Stimulated activated memory B cell treated with anti-CD40 and anti-IgM and Interleukin-4, amounts not matched to agents 10 μg/mL and 1 μg/mL and 100 μg/mL, for 72 hours (primary cell): ENCODE measurements around the gene VSNL1.

ENCODE experiments used
- ATAC-seq: fragments of 150-1000 bp; cut with Tn5 transposase; 2 replicates; pipeline ENCODE4 v1.10.0; 2021
- H3K27ac Mint-ChIP-seq: one replicate; pipeline ENCODE4 v1.8.0; 2022; ENCODE audit warnings: mild to moderate bottlenecking, mixed read lengths
- H3K27me3 Mint-ChIP-seq: one replicate; pipeline ENCODE4 v1.8.0; 2022; ENCODE audit warnings: mixed read lengths
- H3K36me3 Mint-ChIP-seq: one replicate; pipeline ENCODE4 v1.8.0; 2022; ENCODE audit warnings: mixed read lengths
- H3K4me1 Mint-ChIP-seq: one replicate; pipeline ENCODE4 v1.8.0; 2022; ENCODE audit warnings: mixed read lengths
- H3K4me3 Mint-ChIP-seq: one replicate; pipeline ENCODE4 v1.8.0; 2022; ENCODE audit warnings: mild to moderate bottlenecking, moderate library complexity, mixed read lengths
- H3K9me3 Mint-ChIP-seq: one replicate; pipeline ENCODE4 v1.8.0; 2022; ENCODE audit warnings: mixed read lengths

VSNL1 gene

GRCh38 chr2:17538022-17538843 is 2.3 kb upstream of the VSNL1 start:
- Mint-ChIP-seq H3K27ac (no peak overlapping the region), H3K27me3 (peaks cover 84% of the 10 kb centered on the region), H3K4me3 (peak overlapping the region; percentile 52), H3K9me3 (no peaks in the 10 kb centered on the region), H3K36me3 (no peaks in the 10 kb centered on the region), H3K4me1 (peaks cover 26% of the 10 kb centered on the region)
- ATAC-seq, result no peak

DNA sequence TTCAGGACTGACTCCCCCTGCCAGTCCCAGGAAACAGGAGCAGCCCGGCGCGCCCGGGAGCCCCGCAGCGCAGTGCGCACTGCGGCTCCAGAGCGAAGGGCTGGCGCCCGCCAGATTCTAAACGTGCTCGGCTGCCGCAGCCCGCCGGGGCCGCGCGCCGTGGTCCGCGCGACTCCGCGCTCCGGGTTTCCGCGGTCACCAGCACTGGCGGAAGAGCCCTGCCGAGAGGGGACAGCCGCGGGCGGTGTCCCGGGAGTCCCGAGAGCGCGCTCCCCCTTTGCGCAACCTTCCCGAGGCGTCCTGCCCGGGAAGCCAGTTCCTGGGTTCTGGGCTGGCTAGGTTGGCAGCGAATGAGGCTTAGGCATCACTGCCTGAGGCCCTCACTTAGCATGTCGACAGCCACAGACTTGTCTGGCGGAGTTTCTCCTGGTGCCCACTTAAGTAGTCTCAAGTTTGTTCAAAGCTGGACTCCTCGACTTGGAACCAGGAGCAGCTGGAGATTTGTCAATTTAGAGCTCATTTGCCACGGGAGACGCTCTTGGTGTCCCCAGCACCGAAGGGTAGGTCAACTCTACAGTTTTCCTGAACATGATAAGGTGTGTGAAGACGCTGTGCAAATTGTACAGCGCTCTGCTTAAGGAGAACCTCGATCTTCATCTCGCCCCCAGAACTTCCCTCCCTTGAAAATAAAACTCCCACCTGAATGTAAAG is 1.5 kb upstream of the VSNL1 start:
- ATAC-seq, result no peak
- Mint-ChIP-seq H3K27me3 (peaks cover 87% of the 10 kb centered on the region), H3K27ac (no peak overlapping the region), H3K36me3 (no peaks in the 10 kb centered on the region), H3K4me1 (peaks cover 26% of the 10 kb centered on the region), H3K9me3 (no peaks in the 10 kb centered on the region), H3K4me3 (peak overlapping the region; percentile 36)

DNA sequence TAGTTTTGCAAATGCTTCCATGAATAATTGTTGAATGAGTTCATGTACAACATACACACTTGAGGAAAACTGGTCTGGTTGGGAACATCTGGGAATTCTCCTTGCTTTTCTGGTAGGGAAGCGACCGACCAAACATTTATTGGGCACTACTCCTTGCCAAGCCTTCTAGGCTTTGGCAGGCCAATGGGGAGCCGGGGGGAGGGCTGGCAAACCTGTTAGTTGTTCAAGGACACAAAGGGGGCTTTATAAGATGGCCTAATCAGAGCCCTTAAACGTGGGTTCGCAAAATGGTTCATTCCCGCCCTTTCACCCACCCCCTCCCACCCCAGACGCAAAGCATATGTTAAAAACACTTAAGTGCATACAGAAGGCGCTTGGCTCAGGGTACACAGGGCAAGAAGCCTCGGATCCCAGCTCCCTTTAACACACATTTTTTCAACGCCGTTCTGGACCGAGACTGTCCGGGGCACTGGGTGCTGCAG is 844 bp upstream of the VSNL1 start:
- no peak for ATAC-seq
- H3K4me1 Mint-ChIP-seq, result peaks cover 26% of the 10 kb centered on the region
- peak overlapping the region; percentile 38 for H3K4me3 Mint-ChIP-seq
- H3K9me3 Mint-ChIP-seq, result no peaks in the 10 kb centered on the region
- H3K27ac Mint-ChIP-seq, result no peak overlapping the region
- H3K36me3 Mint-ChIP-seq, result no peaks in the 10 kb centered on the region
- peaks cover 83% of the 10 kb centered on the region for H3K27me3 Mint-ChIP-seq

GRCh38 chr2:17540813-17541530 is 476 bp downstream of the VSNL1 start:
- Mint-ChIP-seq H3K4me3 (peak overlapping the region; percentile 72), H3K36me3 (no peaks in the 10 kb centered on the region), H3K9me3 (no peaks in the 10 kb centered on the region), H3K27me3 (peaks cover 70% of the 10 kb centered on the region), H3K4me1 (peaks cover 26% of the 10 kb centered on the region), H3K27ac (no peak overlapping the region)
- no peak for ATAC-seq

DNA sequence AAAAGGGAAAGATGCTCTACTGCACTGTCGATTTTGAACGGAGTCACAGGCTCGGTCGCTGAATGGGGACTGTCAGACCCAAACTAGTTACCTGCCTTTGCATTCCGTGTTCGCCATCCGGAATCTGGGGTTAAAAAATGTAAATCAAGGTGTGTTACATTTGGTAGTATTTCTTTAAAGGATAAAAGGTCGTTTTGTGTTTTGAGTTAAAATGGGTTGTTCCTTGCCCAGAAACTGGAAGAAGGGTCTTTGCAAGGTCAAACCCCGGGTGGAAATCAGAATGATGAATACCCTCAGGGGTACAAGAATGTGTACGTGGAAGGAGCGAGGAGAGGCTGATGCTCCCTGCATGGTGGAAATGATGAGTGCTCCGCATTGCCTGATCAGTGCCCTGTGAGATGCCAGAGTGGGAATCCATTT is 1.0 kb downstream of the VSNL1 start:
- Mint-ChIP-seq H3K36me3 (no peaks in the 10 kb centered on the region), H3K9me3 (no peaks in the 10 kb centered on the region)

DNA sequence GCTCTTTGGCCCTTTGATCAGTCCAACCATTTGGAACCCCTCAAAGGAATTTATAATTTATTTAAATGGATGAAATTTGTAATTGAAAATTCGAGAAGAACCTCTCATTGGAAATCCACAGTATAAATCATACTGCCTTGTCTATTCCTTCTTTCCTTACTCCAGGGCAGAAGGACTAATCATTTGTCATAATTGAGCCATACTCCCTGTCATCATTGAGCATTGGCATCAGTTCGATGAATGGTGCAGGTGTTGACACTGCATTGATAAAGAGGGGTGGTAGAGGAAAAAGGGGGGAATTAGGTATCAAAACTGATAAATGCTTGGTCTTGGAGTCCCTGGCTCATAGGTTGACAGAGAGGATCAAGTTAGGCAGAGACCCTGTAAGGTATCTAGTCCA is 2.0 kb downstream of the VSNL1 start:
- Mint-ChIP-seq H3K27ac (no peak overlapping the region), H3K4me3 (no peak overlapping the region), H3K9me3 (no peaks in the 10 kb centered on the region), H3K36me3 (no peaks in the 10 kb centered on the region), H3K27me3 (peaks cover 63% of the 10 kb centered on the region), H3K4me1 (peaks cover 26% of the 10 kb centered on the region)
- no peak for ATAC-seq

More for the DNA sequence above, 1.0 kb downstream of the VSNL1 start:
- Mint-ChIP-seq H3K27ac (no peak overlapping the region), H3K27me3 (peaks cover 64% of the 10 kb centered on the region), H3K4me3 (no peak overlapping the region), H3K4me1 (peaks cover 26% of the 10 kb centered on the region)
- no peak for ATAC-seq

GRCh38 chr2:17543131-17543660 is 2.7 kb downstream of the VSNL1 start:
- peaks cover 63% of the 10 kb centered on the region for H3K27me3 Mint-ChIP-seq
- no peaks in the 10 kb centered on the region for H3K36me3 Mint-ChIP-seq
- no peaks in the 10 kb centered on the region for H3K9me3 Mint-ChIP-seq
- ATAC-seq, result no peak
- H3K4me3 Mint-ChIP-seq, result no peak overlapping the region
- H3K4me1 Mint-ChIP-seq, result peaks cover 26% of the 10 kb centered on the region
- no peak overlapping the region for H3K27ac Mint-ChIP-seq

DNA sequence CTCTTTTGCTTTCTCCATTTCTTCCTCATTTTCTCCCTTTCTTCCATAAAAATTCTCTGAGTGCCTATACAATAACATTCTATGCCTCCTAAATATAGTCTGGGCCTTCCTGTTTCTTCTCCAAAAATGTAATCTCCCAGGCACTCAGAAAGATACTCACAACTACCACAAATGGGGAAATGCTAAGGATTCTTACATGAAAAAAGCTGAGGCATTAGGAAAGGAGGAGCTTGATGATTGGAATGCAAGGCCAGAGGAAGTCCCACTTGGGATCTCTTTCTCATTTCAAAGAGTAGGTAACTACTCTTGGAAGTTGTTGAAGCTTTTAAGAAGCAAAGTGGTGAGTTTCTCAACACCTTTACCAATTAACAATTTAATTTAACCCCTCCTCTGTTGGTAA is 3.4 kb downstream of the VSNL1 start:
- peaks cover 63% of the 10 kb centered on the region for H3K27me3 Mint-ChIP-seq
- no peak overlapping the region for H3K27ac Mint-ChIP-seq

DNA sequence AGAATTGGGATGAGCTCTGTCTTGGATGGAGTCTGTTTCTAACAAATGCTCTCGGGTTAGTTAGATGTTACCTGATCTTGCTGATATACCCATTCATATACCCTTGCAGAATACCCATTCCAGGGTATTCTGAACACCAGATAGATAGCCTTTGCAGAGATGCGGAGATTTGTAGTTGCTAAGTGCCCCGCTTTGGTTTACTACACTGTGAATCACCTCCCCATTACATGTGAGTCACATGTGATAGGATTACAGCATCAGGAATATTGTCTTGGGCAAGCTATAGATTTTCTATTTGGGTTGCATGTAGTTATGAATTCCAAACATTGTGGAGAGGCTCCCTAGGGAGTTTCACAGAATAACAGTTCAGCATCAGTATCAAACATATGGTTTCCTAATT is 3.8 kb downstream of the VSNL1 start:
- H3K36me3 Mint-ChIP-seq, result no peaks in the 10 kb centered on the region
- H3K27ac Mint-ChIP-seq, result no peak overlapping the region
- peaks cover 64% of the 10 kb centered on the region for H3K27me3 Mint-ChIP-seq
- ATAC-seq, result no peak
- no peaks in the 10 kb centered on the region for H3K9me3 Mint-ChIP-seq
- no peak overlapping the region for H3K4me3 Mint-ChIP-seq
- H3K4me1 Mint-ChIP-seq, result peaks cover 24% of the 10 kb centered on the region

More for the DNA sequence above, 3.4 kb downstream of the VSNL1 start:
- ATAC-seq, result no peak
- Mint-ChIP-seq H3K9me3 (no peaks in the 10 kb centered on the region), H3K4me3 (no peak overlapping the region), H3K36me3 (no peaks in the 10 kb centered on the region), H3K4me1 (peaks cover 26% of the 10 kb centered on the region)

GRCh38 chr2:17545680-17546613 is 5.5 kb downstream of the VSNL1 start:
- peaks cover 7% of the 10 kb centered on the region for H3K4me1 Mint-ChIP-seq
- H3K36me3 Mint-ChIP-seq, result no peaks in the 10 kb centered on the region
- no peaks in the 10 kb centered on the region for H3K9me3 Mint-ChIP-seq
- ATAC-seq, result no peak
- no peak overlapping the region for H3K27ac Mint-ChIP-seq
- H3K27me3 Mint-ChIP-seq, result peaks cover 51% of the 10 kb centered on the region
- H3K4me3 Mint-ChIP-seq, result no peak overlapping the region

GRCh38 chr2:17547237-17547636 is 6.7 kb downstream of the VSNL1 start:
- no peak for ATAC-seq
- Mint-ChIP-seq H3K4me3 (no peak overlapping the region), H3K27ac (no peak overlapping the region), H3K27me3 (peaks cover 39% of the 10 kb centered on the region), H3K36me3 (no peaks in the 10 kb centered on the region), H3K9me3 (no peaks in the 10 kb centered on the region), H3K4me1 (no peaks in the 10 kb centered on the region)

GRCh38 chr2:17547737-17548136 is 7.2 kb downstream of the VSNL1 start:
- Mint-ChIP-seq H3K27me3 (peaks cover 39% of the 10 kb centered on the region), H3K4me1 (no peaks in the 10 kb centered on the region), H3K9me3 (no peaks in the 10 kb centered on the region), H3K4me3 (no peak overlapping the region), H3K36me3 (no peaks in the 10 kb centered on the region), H3K27ac (no peak overlapping the region)
- ATAC-seq, result no peak

DNA sequence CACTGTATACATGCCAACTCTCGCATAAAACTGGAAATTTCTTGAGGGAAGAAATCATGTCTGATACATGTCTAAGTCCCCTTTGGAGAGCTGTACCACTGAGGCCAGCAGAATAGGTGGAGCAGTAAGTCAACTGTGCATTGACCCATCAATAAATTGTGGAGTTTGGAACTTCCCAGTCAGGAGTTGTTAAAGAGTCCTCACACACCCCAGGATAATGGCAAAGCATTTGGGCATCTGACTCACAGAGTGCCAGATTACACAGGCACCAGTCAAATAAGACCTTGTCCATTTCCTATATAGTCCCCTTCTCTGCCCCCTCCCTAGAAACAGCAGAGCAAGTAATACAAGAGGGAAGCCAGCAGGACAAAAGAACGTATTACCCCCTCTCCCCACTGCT is 10.4 kb downstream of the VSNL1 start:
- Mint-ChIP-seq H3K27me3 (peaks cover 23% of the 10 kb centered on the region), H3K4me3 (no peak overlapping the region), H3K36me3 (no peaks in the 10 kb centered on the region), H3K9me3 (no peaks in the 10 kb centered on the region), H3K27ac (no peak overlapping the region), H3K4me1 (no peaks in the 10 kb centered on the region)
- no peak for ATAC-seq

GRCh38 chr2:17555150-17555549 is 14.7 kb downstream of the VSNL1 start:
- H3K4me3 Mint-ChIP-seq, result no peak overlapping the region
- no peaks in the 10 kb centered on the region for H3K9me3 Mint-ChIP-seq
- H3K27me3 Mint-ChIP-seq, result no peaks in the 10 kb centered on the region
- no peak for ATAC-seq
- H3K36me3 Mint-ChIP-seq, result no peaks in the 10 kb centered on the region
- no peak overlapping the region for H3K27ac Mint-ChIP-seq
- H3K4me1 Mint-ChIP-seq, result no peaks in the 10 kb centered on the region
